Measurements from ENCODE around the gene PLEKHD1. TPM values are rescaled to one million over a fixed set of nuclear protein-coding genes. Genes with fewer than 3 reads are reported as not detected.

The PLEKHD1 gene
- total RNA-seq, 1 donor from 2014 or later, result 0.05 TPM

DNA sequence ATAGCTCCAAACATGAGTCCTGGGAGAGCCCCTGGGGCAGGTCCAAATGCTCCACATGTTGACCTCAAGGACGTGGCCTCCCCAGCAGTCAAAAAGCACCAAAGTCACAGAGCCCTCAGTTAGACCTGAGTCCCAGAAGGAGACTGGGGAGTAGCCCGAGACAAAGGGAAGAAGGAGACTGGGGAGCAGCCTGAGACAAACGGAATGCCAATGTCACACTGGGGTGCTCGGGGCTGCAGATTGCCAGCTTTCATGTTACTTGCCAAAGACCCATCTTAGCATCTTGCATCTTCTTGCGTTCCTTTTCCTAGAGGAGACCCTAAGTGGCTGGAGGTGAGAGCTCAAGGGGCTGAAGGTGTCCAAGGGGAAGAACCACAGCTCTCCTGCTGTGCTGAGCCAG, 14.9 kb downstream of the PLEKHD1 start:
- no peaks in the 10 kb centered on the region for H3K4me1 Mint-ChIP-seq (ENCODE audit: low read depth, unreplicated experiment)
- H3K27me3 ChIP-seq (ENCODE audit: insufficient read depth, low read length), result peaks cover 16% of the 10 kb centered on the region
- no peak overlapping the region for H3K9ac ChIP-seq (ENCODE audit: low read length)
- H3K27me3 Mint-ChIP-seq (ENCODE audit: low read depth, unreplicated experiment), result peaks cover 59% of the 10 kb centered on the region
- H3K9me3 Mint-ChIP-seq (ENCODE audit: unreplicated experiment), result no peaks in the 10 kb centered on the region
- TF ChIP-seq EZH2 (IDR thresholded peaks at IDR 0.05; ENCODE audit: insufficient read depth, low read length), result no peak
- TF ChIP-seq, protein P1, sequence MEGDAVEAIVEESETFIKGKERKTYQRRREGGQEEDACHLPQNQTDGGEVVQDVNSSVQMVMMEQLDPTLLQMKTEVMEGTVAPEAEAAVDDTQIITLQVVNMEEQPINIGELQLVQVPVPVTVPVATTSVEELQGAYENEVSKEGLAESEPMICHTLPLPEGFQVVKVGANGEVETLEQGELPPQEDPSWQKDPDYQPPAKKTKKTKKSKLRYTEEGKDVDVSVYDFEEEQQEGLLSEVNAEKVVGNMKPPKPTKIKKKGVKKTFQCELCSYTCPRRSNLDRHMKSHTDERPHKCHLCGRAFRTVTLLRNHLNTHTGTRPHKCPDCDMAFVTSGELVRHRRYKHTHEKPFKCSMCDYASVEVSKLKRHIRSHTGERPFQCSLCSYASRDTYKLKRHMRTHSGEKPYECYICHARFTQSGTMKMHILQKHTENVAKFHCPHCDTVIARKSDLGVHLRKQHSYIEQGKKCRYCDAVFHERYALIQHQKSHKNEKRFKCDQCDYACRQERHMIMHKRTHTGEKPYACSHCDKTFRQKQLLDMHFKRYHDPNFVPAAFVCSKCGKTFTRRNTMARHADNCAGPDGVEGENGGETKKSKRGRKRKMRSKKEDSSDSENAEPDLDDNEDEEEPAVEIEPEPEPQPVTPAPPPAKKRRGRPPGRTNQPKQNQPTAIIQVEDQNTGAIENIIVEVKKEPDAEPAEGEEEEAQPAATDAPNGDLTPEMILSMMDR (IDR thresholded peaks at IDR 0.05; ENCODE audit: insufficient read depth, low read depth, low read length), result no peak
- no peak overlapping the region for H2AFZ ChIP-seq (ENCODE audit: low read depth, low read length)
- no peak overlapping the region for H3K27ac Mint-ChIP-seq (ENCODE audit: unreplicated experiment)
- H3K9me3 ChIP-seq (ENCODE audit: insufficient read depth, low read depth, low read length), result no peaks in the 10 kb centered on the region
- H3K4me3 ChIP-seq (ENCODE audit: insufficient read depth, low read depth, low read length), result no peak overlapping the region
- no peaks in the 10 kb centered on the region for H4K20me1 ChIP-seq (ENCODE audit: insufficient read depth, low read length)
- no peaks in the 10 kb centered on the region for H3K4me1 ChIP-seq (ENCODE audit: insufficient read depth, low read length)
- DNase-seq (ENCODE audit: low read depth), result no peak
- no peak overlapping the region for H3K27ac ChIP-seq (ENCODE audit: low read depth, low read length)
- no peaks in the 10 kb centered on the region for H3K79me2 ChIP-seq (ENCODE audit: insufficient read depth, low read length)
- H3K36me3 Mint-ChIP-seq (ENCODE audit: low read depth, unreplicated experiment), result peaks cover 3% of the 10 kb centered on the region
- H3K4me2 ChIP-seq (ENCODE audit: low read length), result no peak overlapping the region
- H3K36me3 ChIP-seq (ENCODE audit: insufficient read depth, low read length), result no peaks in the 10 kb centered on the region
- H3K4me3 Mint-ChIP-seq (ENCODE audit: unreplicated experiment), result no peak overlapping the region
- no peak for FAIRE-seq

DNA sequence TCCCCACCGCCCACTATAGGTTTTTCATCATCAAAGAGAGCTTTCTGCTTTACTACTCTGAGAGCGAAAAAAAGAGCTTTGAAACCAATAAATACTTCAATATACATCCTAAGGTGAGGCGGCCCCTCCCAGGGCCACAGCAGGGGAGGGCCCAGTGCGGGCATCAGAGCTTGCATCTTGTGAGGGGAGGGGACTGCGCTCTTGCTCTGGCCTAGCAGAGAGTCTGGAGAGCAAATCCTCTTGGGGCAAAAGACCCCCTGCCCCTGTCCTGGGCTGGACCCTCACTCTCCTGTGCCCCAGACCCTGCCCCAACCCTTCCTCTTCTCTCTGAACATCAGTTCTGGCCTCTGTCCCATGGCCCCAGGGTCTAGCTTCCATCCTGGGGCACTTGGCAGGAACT, 15.6 kb downstream of the PLEKHD1 start:
- H3K27me3 Mint-ChIP-seq (ENCODE audit: low read depth, unreplicated experiment), result peaks cover 59% of the 10 kb centered on the region
- TF ChIP-seq, protein P1 (IDR thresholded peaks at IDR 0.05; ENCODE audit: insufficient read depth, low read depth, low read length), result no peak
- no peak for TF ChIP-seq EZH2 (IDR thresholded peaks at IDR 0.05; ENCODE audit: insufficient read depth, low read length)
- Histone ChIP-seq H3K9ac (ENCODE audit: low read length) (no peak overlapping the region), H3K79me2 (ENCODE audit: insufficient read depth, low read length) (no peaks in the 10 kb centered on the region), H3K4me3 (ENCODE audit: insufficient read depth, low read depth, low read length) (no peak overlapping the region), H3K4me2 (ENCODE audit: low read length) (no peak overlapping the region), H3K36me3 (ENCODE audit: insufficient read depth, low read length) (no peaks in the 10 kb centered on the region), H3K27me3 (ENCODE audit: insufficient read depth, low read length) (peaks cover 12% of the 10 kb centered on the region), H4K20me1 (ENCODE audit: insufficient read depth, low read length) (no peaks in the 10 kb centered on the region), H2AFZ (ENCODE audit: low read depth, low read length) (no peak overlapping the region), H3K9me3 (ENCODE audit: insufficient read depth, low read depth, low read length) (no peaks in the 10 kb centered on the region), H3K4me1 (ENCODE audit: insufficient read depth, low read length) (no peaks in the 10 kb centered on the region), H3K27ac (ENCODE audit: low read depth, low read length) (no peak overlapping the region)
- no peak overlapping the region for H3K27ac Mint-ChIP-seq (ENCODE audit: unreplicated experiment)
- FAIRE-seq, result no peak
- H3K36me3 Mint-ChIP-seq (ENCODE audit: low read depth, unreplicated experiment), result peaks cover 3% of the 10 kb centered on the region
- DNase-seq (ENCODE audit: low read depth), result no peak
- H3K4me3 Mint-ChIP-seq (ENCODE audit: unreplicated experiment), result no peak overlapping the region
- H3K4me1 Mint-ChIP-seq (ENCODE audit: low read depth, unreplicated experiment), result no peaks in the 10 kb centered on the region
- no peaks in the 10 kb centered on the region for H3K9me3 Mint-ChIP-seq (ENCODE audit: unreplicated experiment)

DNA sequence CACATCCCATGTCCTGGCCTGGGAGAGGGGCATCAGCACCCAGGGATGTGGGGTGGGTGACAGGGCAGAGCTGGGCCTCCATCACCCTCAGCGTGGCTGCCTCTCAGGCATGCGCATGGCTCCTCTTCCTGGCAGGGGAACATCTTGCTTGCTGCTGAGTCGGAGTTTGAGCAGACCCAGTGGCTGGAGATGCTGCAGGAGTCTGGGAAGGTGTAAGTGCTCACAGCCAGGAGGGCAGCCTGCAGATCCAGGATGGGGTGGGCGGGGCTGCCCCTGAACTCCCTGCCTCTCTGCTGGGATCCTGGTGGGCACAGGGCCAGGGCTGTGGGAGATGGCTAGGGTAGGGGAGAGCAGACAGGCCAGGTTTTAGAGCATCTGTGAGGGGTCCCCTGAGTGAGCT, 16.2 kb downstream of the PLEKHD1 start:
- TF ChIP-seq EZH2 (IDR thresholded peaks at IDR 0.05; ENCODE audit: insufficient read depth, low read length), result no peak
- H3K36me3 Mint-ChIP-seq (ENCODE audit: low read depth, unreplicated experiment), result no peaks in the 10 kb centered on the region
- FAIRE-seq (no peak), DNase-seq (ENCODE audit: low read depth) (no peak)
- Histone ChIP-seq H4K20me1 (ENCODE audit: insufficient read depth, low read length) (no peaks in the 10 kb centered on the region), H3K4me1 (ENCODE audit: insufficient read depth, low read length) (no peaks in the 10 kb centered on the region), H2AFZ (ENCODE audit: low read depth, low read length) (no peak overlapping the region), H3K27ac (ENCODE audit: low read depth, low read length) (no peak overlapping the region), H3K4me3 (ENCODE audit: insufficient read depth, low read depth, low read length) (no peak overlapping the region), H3K9me3 (ENCODE audit: insufficient read depth, low read depth, low read length) (no peaks in the 10 kb centered on the region), H3K36me3 (ENCODE audit: insufficient read depth, low read length) (no peaks in the 10 kb centered on the region), H3K4me2 (ENCODE audit: low read length) (no peak overlapping the region), H3K9ac (ENCODE audit: low read length) (no peak overlapping the region), H3K79me2 (ENCODE audit: insufficient read depth, low read length) (no peaks in the 10 kb centered on the region), H3K27me3 (ENCODE audit: insufficient read depth, low read length) (peaks cover 10% of the 10 kb centered on the region)
- no peak overlapping the region for H3K4me3 Mint-ChIP-seq (ENCODE audit: unreplicated experiment)
- H3K4me1 Mint-ChIP-seq (ENCODE audit: low read depth, unreplicated experiment), result no peaks in the 10 kb centered on the region
- no peaks in the 10 kb centered on the region for H3K9me3 Mint-ChIP-seq (ENCODE audit: unreplicated experiment)
- no peak overlapping the region for H3K27ac Mint-ChIP-seq (ENCODE audit: unreplicated experiment)
- H3K27me3 Mint-ChIP-seq (ENCODE audit: low read depth, unreplicated experiment), result peaks cover 53% of the 10 kb centered on the region
